Effector memory CD8-positive, alpha-beta T cell (primary cell): ENCODE results near the gene GYPC.
A peak's percentile ranks its signal among the peaks of the same experiment; 100 is the strongest.
"Not testable (repeated sequence)": the region's sequence is repeated elsewhere in the genome, so short reads cannot be mapped to it uniquely, and the experiment has no call there.

Experiments
- ATAC-seq: fragments of 150-1000 bp; cut with Tn5 transposase; replicated peaks from 2 replicates; pipeline ENCODE4 v1.10.0; 2021; ENCODE audit warnings: mild to moderate bottlenecking, moderate library complexity
- DNase-seq, 3 experiments: peaks; one replicate each; pipeline ENCODE4 v3.0.0; 2021
- H3K27ac Mint-ChIP-seq, 2 donors: one replicate each; pipeline ENCODE4 v1.8.0; 2022; ENCODE audit warnings: mild to moderate bottlenecking in 2 of 2, mixed read lengths in 2 of 2, moderate library complexity in 2 of 2
- H3K27me3 Mint-ChIP-seq, 2 donors: one replicate each; pipeline ENCODE4 v1.8.0; 2022; ENCODE audit warnings: mixed read lengths in 2 of 2
- H3K36me3 Mint-ChIP-seq: one replicate; pipeline ENCODE4 v1.8.0; 2022; ENCODE audit warnings: mild to moderate bottlenecking, moderate library complexity, mixed read lengths; ENCODE audit not compliant: insufficient read depth
- H3K4me1 Mint-ChIP-seq, 2 donors: one replicate each; pipeline ENCODE4 v1.8.0; 2022; ENCODE audit warnings: low read depth in 2 of 2, mixed read lengths in 2 of 2
- H3K4me3 Mint-ChIP-seq, 2 donors: one replicate each; pipeline ENCODE4 v1.8.0; 2022; ENCODE audit warnings: mild to moderate bottlenecking in 2 of 2, mixed read lengths in 2 of 2, moderate library complexity in 2 of 2
- H3K9me3 Mint-ChIP-seq, 2 donors: one replicate each; pipeline ENCODE4 v1.8.0; 2022; ENCODE audit warnings: mixed read lengths in 2 of 2

GYPC gene

DNA sequence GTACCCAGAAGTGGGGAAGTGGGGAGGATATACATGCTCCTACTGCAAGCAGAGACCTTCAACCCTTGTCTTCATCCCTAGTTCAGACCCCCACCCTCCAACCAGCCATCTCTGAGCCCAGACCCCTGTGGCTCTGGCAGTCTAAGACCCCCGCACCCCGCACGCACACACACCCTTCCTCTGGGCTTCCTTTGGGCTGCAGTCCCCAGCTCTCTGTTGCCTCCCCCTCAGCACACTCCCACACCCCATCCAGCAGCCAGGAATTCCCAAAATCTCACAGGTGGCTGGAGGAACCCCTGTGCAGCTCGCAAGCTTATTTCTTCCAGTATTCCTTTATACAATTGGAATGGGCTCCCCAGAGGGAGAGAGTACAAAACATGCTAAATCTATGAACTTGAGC, 13.9 kb upstream of the GYPC start:
- no peaks in the 10 kb centered on the region for H3K36me3 Mint-ChIP-seq
- H3K4me3 Mint-ChIP-seq: no peak overlapping the region
- ATAC-seq (no peak), DNase-seq (no peak)
- peaks cover 0 to 3% of the 10 kb centered on the region in 2 donors for H3K4me1 Mint-ChIP-seq
- peak overlapping the region; percentile 4 to 29 for H3K27ac Mint-ChIP-seq
- no peaks in the 10 kb centered on the region for H3K9me3 Mint-ChIP-seq
- H3K27me3 Mint-ChIP-seq: peaks cover 0 to 18% of the 10 kb centered on the region in 2 donors

DNA sequence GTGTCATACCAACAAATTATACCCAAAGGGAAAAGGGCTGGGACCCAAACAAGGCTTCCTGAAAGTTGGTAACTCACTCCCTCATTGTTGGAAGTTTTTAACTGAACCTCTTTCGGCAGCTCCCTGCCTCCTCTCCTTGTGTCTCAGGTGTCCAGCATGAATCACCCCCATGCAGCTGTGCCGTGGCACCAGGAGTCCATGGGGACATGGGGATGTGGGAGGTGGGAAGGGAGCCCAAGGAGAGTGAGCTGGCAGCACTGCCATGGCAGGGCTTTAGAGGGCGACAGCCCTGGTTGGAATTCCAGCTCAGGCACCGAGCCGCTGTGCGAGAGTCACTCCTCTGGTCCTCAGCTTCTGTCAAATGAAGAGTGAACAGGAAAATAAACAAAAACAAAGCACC, 12.5 kb upstream of the GYPC start:
- no peaks in the 10 kb centered on the region for H3K36me3 Mint-ChIP-seq
- ATAC-seq (no peak), DNase-seq (no peak)
- peaks cover 0 to 3% of the 10 kb centered on the region in 2 donors for H3K4me1 Mint-ChIP-seq
- H3K27ac Mint-ChIP-seq: no peak overlapping the region
- H3K4me3 Mint-ChIP-seq: no peak overlapping the region
- H3K27me3 Mint-ChIP-seq: peaks cover 0 to 18% of the 10 kb centered on the region in 2 donors
- peaks cover 0 to 4% of the 10 kb centered on the region in 2 donors for H3K9me3 Mint-ChIP-seq

DNA sequence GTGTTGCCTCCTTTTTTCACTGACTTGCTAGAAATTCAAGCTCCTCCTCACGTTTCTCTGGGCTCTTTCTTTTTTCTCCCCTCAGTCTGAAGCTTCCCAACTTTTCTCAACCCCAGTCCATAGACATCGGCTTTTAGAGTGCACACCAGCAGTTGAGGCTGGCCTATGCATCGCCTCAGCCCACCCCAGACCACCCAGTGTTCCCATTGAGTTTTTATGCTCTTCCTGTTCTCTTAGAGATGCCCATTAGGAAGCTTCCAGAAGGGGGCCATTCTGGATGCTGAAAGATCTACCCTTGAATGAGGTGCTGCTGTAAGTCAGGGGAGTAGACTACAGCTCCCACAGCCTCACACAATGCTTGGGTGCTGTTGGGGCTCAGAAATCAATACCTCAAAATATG, 12.0 kb upstream of the GYPC start:
- Mint-ChIP-seq H3K4me3 (no peak overlapping the region), H3K27me3 (peaks cover 0 to 18% of the 10 kb centered on the region in 2 donors), H3K4me1 (peaks cover 0 to 3% of the 10 kb centered on the region in 2 donors), H3K27ac (no peak overlapping the region), H3K36me3 (no peaks in the 10 kb centered on the region), H3K9me3 (peaks cover 0 to 4% of the 10 kb centered on the region in 2 donors)
- ATAC-seq (no peak), DNase-seq (no peak)

DNA sequence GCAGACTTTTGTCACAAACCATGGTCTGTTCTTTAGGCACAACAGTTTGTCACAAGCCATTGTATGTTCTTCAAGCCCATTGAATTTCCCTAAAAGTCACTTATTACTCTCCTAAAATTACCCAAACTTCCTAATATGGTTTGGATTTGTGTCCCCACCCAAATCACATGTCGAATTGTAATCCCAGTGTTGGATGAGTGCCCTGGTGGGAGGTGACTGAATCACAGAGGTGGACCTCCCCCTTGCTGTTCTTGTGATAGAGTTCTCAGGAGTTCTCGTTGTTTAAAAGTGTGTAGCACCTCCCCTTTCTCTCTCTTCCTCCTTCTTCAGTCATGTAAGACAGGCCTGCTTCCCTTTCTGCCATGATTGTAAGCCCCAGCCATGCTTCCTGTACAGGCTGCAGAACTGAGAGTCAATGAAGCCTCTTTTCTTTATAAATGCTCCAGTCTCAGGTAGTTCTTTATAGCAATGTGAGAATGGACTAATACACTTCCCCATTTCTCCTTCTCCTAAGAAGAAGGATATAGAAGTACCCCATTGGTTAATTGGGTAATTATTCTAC, 11.2 kb upstream of the GYPC start:
- Mint-ChIP-seq H3K4me1 (peaks cover 0 to 3% of the 10 kb centered on the region in 2 donors), H3K36me3 (no peaks in the 10 kb centered on the region), H3K9me3 (peaks cover 0 to 4% of the 10 kb centered on the region in 2 donors), H3K27ac (no peak overlapping the region), H3K27me3 (peaks cover 0 to 18% of the 10 kb centered on the region in 2 donors), H3K4me3 (no peak overlapping the region)
- ATAC-seq: peak; percentile 32
- DNase-seq: no peak

DNA sequence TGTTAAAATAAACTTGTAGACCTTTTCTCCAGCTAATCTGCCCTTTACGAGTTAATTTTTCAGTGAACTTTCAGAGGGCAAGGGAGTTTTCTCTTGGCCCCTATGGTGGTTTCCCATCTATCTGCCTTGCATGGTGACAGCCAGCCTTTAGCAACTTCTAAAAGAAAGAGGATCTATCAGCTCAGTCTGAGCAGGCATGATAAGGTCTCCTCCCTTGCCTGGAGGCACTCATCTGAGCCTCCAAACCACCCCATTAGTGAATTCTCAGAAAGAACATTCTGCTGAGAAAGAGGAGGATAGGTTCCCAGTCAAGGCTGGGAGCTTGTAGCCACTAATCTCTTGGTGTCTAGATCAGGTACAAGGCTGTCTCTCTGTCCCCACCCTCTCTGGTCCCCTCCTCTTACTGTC, 10.7 kb upstream of the GYPC start:
- H3K27ac Mint-ChIP-seq: no peak overlapping the region
- ATAC-seq: no peak
- no peaks in the 10 kb centered on the region for H3K36me3 Mint-ChIP-seq
- H3K27me3 Mint-ChIP-seq: peaks cover 0 to 18% of the 10 kb centered on the region in 2 donors
- H3K4me3 Mint-ChIP-seq: no peak overlapping the region
- no peak for DNase-seq
- H3K9me3 Mint-ChIP-seq: peaks cover 0 to 4% of the 10 kb centered on the region in 2 donors
- H3K4me1 Mint-ChIP-seq: peaks cover 0 to 3% of the 10 kb centered on the region in 2 donors

DNA sequence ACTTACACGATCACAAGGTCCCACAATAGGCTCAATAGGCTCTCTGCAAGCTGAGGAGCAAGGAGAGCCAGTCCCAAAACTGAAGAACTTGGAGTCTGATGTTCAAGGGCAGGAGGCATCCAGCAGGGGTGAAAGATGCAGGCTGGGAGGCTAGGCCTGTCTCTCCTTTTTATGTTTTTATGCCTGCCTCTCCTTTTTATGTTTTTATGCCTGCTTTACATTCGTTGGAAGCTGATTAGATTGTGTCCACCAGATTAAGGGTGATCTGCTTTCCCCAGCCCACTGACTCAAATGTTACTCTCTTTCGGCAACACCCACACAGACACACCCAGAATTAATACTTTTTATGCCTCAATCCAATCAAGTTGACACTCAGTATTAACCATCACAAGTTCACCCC, 9.9 kb upstream of the GYPC start:
- H3K27ac Mint-ChIP-seq: no peak overlapping the region
- no peak for ATAC-seq
- no peak overlapping the region for H3K4me3 Mint-ChIP-seq
- peaks cover 0 to 18% of the 10 kb centered on the region in 2 donors for H3K27me3 Mint-ChIP-seq
- H3K4me1 Mint-ChIP-seq: peaks cover 0 to 3% of the 10 kb centered on the region in 2 donors
- no peak for DNase-seq
- H3K9me3 Mint-ChIP-seq: peaks cover 2 to 4% of the 10 kb centered on the region in 2 donors
- no peaks in the 10 kb centered on the region for H3K36me3 Mint-ChIP-seq

DNA sequence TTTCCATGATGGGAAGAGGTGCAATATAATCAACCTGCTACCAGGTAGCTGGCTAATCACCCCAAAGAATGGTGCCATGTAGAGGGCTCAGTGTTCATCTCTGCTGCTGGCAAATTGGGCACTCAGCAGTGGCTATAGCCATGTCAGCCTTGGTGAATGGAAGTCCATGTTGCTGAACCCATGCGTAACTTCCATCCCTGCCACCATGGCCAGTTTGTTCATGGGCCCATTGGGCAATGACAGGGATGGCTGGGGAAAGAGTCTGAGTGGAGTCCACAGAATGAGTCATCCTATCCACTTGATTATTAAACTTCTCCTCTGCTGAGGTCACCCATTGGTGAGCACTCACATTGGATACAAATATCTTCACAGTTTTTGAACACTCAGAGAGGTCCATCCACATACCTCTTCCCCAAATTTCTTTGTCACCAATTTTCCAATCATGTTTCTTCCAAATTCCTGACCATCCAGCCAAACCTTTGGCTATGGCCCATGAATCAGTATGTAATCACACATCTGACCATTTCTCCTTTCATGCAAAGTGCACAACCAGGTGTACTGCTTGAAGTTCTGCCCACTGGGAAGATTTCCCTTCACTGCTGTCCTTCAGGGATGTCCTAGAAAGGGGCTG, 8.1 kb upstream of the GYPC start:
- H3K36me3 Mint-ChIP-seq, DNase-seq, H3K9me3 Mint-ChIP-seq, H3K27ac Mint-ChIP-seq, ATAC-seq, H3K4me3 Mint-ChIP-seq, H3K4me1 Mint-ChIP-seq: not testable (repeated sequence)
- H3K27me3 Mint-ChIP-seq: peaks cover 0 to 18% of the 10 kb centered on the region in 2 donors

DNA sequence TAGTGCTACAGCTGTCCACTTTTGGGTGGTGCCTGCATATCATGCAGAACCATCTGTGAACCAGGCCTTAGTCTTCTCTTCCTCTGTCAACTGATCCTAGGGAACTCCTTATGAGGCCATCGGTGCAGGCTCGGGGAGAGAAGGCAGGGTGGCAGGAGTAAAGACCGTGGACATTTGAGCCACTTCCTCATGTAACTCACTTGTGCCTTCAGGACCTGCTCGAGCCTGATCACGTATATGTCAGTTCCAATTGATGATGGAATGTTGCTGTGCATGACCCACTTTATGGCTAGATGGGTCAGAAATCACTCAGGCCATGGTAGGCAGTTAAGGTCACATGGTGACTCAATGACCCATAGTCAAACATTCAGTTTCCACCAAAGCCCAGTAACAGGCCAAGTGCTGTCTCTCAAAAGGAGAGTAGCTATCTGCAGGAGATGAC, 7.6 kb upstream of the GYPC start:
- not testable (repeated sequence) for ATAC-seq, H3K4me1 Mint-ChIP-seq, H3K9me3 Mint-ChIP-seq, H3K4me3 Mint-ChIP-seq, H3K27ac Mint-ChIP-seq, DNase-seq, H3K36me3 Mint-ChIP-seq
- H3K27me3 Mint-ChIP-seq: peaks cover 0 to 18% of the 10 kb centered on the region in 2 donors

DNA sequence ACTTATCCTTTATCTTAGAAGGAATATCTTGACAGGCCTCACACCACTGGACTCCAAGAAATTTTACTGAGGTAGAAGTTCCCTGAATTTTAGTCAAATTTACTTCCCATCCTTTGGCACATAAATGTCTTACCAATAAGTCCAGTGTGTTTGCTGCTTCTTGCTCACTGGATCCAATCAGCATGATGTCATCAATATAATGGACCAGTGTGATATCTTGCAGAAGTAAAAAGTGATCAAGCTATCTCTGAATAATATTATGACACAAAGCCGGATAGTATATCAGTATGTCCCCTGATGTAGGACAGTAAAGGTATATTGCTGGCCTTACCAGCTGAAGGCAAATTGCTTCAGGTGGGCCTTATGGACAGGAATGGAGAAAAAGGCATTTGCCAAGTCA, 6.9 kb upstream of the GYPC start:
- no peaks in the 10 kb centered on the region for H3K36me3 Mint-ChIP-seq
- peaks cover 0 to 3% of the 10 kb centered on the region in 2 donors for H3K4me1 Mint-ChIP-seq
- no peak overlapping the region for H3K27ac Mint-ChIP-seq

DNA sequence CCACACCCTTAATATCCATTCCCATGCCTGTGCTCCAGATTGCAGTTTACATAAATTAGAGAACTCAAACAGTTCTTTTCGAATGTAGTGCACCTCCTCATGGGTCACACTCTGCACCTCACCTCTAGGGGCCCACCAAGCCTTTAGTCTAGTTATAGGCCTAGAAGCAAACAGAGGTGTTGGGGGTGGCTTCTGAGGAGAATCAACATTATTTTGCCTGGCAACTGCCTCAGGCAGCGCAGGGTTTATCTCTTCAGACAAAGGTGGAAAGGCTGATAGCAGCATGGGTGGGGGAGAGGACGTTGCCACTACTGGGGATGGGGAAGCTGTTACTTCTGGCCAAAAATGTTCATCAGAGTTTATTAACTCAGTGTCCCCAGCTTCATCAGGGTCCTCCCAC, 5.0 kb upstream of the GYPC start:
- ATAC-seq: no peak
- Mint-ChIP-seq H3K27me3 (no peaks in the 10 kb centered on the region), H3K27ac (no peak overlapping the region), H3K36me3 (peaks cover 5% of the 10 kb centered on the region), H3K4me3 (no peak overlapping the region), H3K9me3 (peaks cover 2 to 4% of the 10 kb centered on the region in 2 donors), H3K4me1 (peaks cover 8 to 10% of the 10 kb centered on the region in 2 donors)
- DNase-seq: no peak

More for the DNA sequence above, 6.9 kb upstream of the GYPC start:
- DNase-seq (no peak), ATAC-seq (no peak)
- H3K4me3 Mint-ChIP-seq: no peak overlapping the region
- peaks cover 0 to 12% of the 10 kb centered on the region in 2 donors for H3K27me3 Mint-ChIP-seq
- peaks cover 2 to 4% of the 10 kb centered on the region in 2 donors for H3K9me3 Mint-ChIP-seq

DNA sequence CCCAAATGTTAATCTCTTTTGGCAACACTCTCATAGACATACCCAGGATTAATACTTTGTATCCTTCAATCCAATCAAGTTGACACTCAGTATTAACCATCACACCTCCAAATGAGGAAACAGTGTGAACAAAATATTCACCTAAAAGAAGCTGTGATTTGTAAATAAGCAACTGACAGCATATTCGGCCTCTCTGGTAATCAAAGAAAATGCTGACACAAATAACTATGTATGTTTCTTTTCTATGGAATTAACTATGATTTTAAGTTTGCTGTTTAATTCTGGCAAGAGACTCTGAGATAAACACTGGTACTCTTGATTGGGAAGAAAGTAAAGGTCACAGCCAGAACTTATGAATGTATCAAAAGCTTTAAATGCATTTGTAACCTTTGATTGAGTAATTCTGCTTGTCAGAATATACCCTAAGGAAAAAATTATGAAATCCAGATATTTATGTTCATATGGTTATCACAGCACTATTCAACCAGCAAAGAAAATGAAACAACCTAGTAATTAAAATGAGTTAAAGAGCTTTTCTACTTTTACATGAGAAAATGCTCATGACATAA, 3.6 kb upstream of the GYPC start:
- ATAC-seq (no peak), DNase-seq (no peak)
- Mint-ChIP-seq H3K4me3 (no peak overlapping the region), H3K27ac (no peak overlapping the region), H3K36me3 (peaks cover 17% of the 10 kb centered on the region), H3K27me3 (no peaks in the 10 kb centered on the region), H3K4me1 (peaks cover 14 to 18% of the 10 kb centered on the region in 2 donors), H3K9me3 (peaks cover 2 to 4% of the 10 kb centered on the region in 2 donors)

DNA sequence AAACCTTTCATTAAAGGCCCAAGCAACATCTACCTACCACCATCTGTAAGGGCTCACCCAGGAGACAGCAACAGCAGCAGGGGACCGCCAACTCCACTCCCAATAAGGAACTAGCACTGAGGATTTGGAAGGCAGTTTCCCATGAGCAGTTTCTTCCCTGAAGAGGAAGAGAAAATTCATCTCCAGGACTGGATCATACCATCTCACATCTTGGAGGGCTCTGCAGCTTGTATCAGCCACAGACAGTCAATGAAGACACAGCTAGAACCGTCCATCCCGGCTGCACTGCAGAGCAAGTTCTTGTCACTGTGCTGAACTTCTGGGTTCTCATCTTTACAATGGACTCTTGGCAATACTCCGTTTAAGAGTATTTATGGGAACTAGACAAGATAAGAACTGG, 2.8 kb upstream of the GYPC start:
- Mint-ChIP-seq H3K27ac (no peak overlapping the region), H3K36me3 (peaks cover 24% of the 10 kb centered on the region), H3K4me3 (no peak overlapping the region), H3K9me3 (peaks cover 2 to 3% of the 10 kb centered on the region in 2 donors), H3K27me3 (no peaks in the 10 kb centered on the region), H3K4me1 (peaks cover 21 to 25% of the 10 kb centered on the region in 2 donors)
- DNase-seq: no peak
- ATAC-seq: no peak

DNA sequence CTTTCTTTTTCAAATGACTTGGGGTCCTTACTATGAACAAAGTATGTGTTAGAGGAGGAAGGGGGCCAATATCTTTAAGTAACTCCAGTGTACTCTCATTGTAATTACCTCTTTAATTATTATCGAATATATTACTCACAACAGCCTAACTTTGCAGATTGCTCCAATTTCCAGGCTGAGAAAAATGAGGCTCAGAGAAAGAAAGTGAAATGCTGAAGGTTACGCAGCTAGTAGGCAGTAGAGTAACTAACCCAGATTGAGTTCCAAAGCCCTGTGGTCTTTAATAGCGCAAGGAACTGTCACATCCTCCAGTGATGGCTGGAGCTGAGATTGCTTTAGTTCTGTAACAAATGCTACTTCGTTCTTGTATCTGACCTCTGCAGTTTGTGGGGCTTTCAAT, 2.2 kb upstream of the GYPC start:
- H3K27me3 Mint-ChIP-seq: no peaks in the 10 kb centered on the region
- peaks cover 25 to 30% of the 10 kb centered on the region in 2 donors for H3K4me1 Mint-ChIP-seq
- peaks cover 0 to 2% of the 10 kb centered on the region in 2 donors for H3K9me3 Mint-ChIP-seq
- peaks cover 26% of the 10 kb centered on the region for H3K36me3 Mint-ChIP-seq
- no peak overlapping the region for H3K27ac Mint-ChIP-seq
- DNase-seq: no peak
- peak overlapping the region in 1 of 2 donors; percentile 25 for H3K4me3 Mint-ChIP-seq
- ATAC-seq: no peak

DNA sequence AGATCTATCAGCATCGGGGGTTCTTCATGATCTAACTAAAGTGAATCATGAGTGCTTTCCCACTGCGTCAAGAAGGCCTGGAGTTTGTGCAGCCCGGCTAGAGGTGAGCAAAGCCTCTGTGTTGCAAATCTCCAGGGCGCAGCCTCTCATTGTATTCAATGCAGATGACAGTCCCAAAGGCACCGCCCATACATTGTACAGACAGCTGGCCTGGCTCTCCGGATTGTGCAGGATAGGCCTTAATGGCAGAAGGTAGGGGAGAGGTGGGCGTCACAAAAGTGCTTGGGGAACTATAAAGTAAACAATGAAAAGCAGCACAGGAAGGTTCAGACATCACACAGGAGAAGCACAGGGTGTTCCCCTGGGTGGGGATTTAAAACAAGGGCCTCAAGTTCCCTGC, 907 bp upstream of the GYPC start:
- Mint-ChIP-seq H3K9me3 (peaks cover 0 to 2% of the 10 kb centered on the region in 2 donors), H3K4me1 (peaks cover 35 to 40% of the 10 kb centered on the region in 2 donors), H3K27me3 (no peaks in the 10 kb centered on the region), H3K4me3 (peak overlapping the region; percentile 94 to 98), H3K27ac (peak overlapping the region; percentile 95 to 97), H3K36me3 (peaks cover 32% of the 10 kb centered on the region)
- DNase-seq (no peak), ATAC-seq (no peak)
